Natural killer cell (primary cell): Measurements from ENCODE around the gene AMDHD2. TPM values are rescaled to one million over a fixed set of nuclear protein-coding genes. Genes with fewer than 3 reads are reported as not detected.
"Not testable (repeated sequence)": the region's sequence is repeated elsewhere in the genome, so short reads cannot be mapped to it uniquely, and the experiment has no call there.

Source experiments
- ATAC-seq, 3 donors: fragments of 150-1000 bp in 2 of 3; fragments of 200-7000 bp in 1 of 3; cut with Tn5 transposase; 1 replicate in 1 of 3; 2 replicates in 2 of 3; pipeline ENCODE4 v1.10.0; 2021; ENCODE audit warnings: mild to moderate bottlenecking in 2 of 3, moderate library complexity in 2 of 3
- DNase-seq, 2 donors: peaks; one replicate each; pipeline versions ENCODE4 v3.0.0 to v3.0.0-alpha.2; 2013 to 2021; ENCODE audit warnings: mixed read lengths in 1 of 2
- H3K27ac ChIP-seq: one replicate; pipeline ENCODE4 v1.5.1; 2013; ENCODE audit warnings: mild to moderate bottlenecking, low read length
- H3K27me3 ChIP-seq: one replicate; pipeline ENCODE4 v1.6.1; 2013; ENCODE audit warnings: low read length; ENCODE audit not compliant: control insufficient read depth, insufficient read depth
- H3K36me3 ChIP-seq: one replicate; pipeline ENCODE4 v1.6.1; 2013; ENCODE audit warnings: low read length; ENCODE audit not compliant: control insufficient read depth, insufficient read depth
- H3K4me1 ChIP-seq: one replicate; pipeline ENCODE4 v1.6.1; 2013; ENCODE audit warnings: low read length; ENCODE audit not compliant: control insufficient read depth, insufficient read depth
- H3K4me3 ChIP-seq: one replicate; pipeline ENCODE4 v1.5.1; 2013; ENCODE audit warnings: low read length
- H3K9me3 ChIP-seq: one replicate; pipeline ENCODE4 v1.6.1; 2013; ENCODE audit warnings: low read length; ENCODE audit not compliant: control insufficient read depth, insufficient read depth
- H3K27ac Mint-ChIP-seq, 2 donors: one replicate each; pipeline ENCODE4 v1.8.0; 2022; ENCODE audit warnings: mild to moderate bottlenecking in 2 of 2, mixed read lengths in 2 of 2, moderate library complexity in 1 of 2
- H3K27me3 Mint-ChIP-seq, 2 donors: one replicate each; pipeline ENCODE4 v1.8.0; 2022; ENCODE audit warnings: low read depth in 2 of 2, mixed read lengths in 2 of 2
- H3K36me3 Mint-ChIP-seq: one replicate; pipeline ENCODE4 v1.8.0; 2022; ENCODE audit warnings: mixed read lengths
- H3K4me1 Mint-ChIP-seq, 2 donors: one replicate each; pipeline ENCODE4 v1.8.0; 2022; ENCODE audit warnings: mixed read lengths in 2 of 2
- H3K4me3 Mint-ChIP-seq: one replicate; pipeline ENCODE4 v1.8.0; 2022; ENCODE audit warnings: mild to moderate bottlenecking, moderate library complexity, mixed read lengths
- H3K9me3 Mint-ChIP-seq, 2 donors: one replicate each; pipeline ENCODE4 v1.8.0; 2022; ENCODE audit warnings: mixed read lengths in 2 of 2
- WGBS: methylation state at CpG from one replicate; pipeline ENCODE4 v1.1.7; 2013; ENCODE audit warnings: missing lambda C conversion rate; ENCODE audit not compliant: insufficient coverage; 5-methylcytosine and 5-hydroxymethylcytosine counted together
- intact Hi-C: fragments of 100-400 bp; cut with micrococcal nuclease; formaldehyde crosslinking; loops from one replicate; pipeline ENCODE4 v1.14.2; 2022
- total RNA-seq, 4 donors: library from RNA; stranded (reverse); fragments of 120-200 nt in 1 of 4; gene quantifications; one replicate each; pipeline versions ENCODE4 v1.2.3 to v1.2.4, GENCODE V29; 2013 to 2022

AMDHD2 gene
- total RNA-seq, 3 donors from 2014 or later (not counting 1 experiment from before 2014, with no cell fraction given), result 129 to 162 (median 144) TPM

- H3K9me3 ChIP-seq, ATAC-seq, intact Hi-C loops, H3K36me3 Mint-ChIP-seq, H3K27me3 Mint-ChIP-seq, H3K36me3 ChIP-seq, H3K9me3 Mint-ChIP-seq, H3K4me3 ChIP-seq, H3K27me3 ChIP-seq: not testable (repeated sequence)
- peak overlapping the region; percentile 37 for H3K27ac ChIP-seq
- H3K4me3 Mint-ChIP-seq, result peak overlapping the region; percentile 89
- peak in 1 of 2 donors; percentile 50 for DNase-seq
- H3K27ac Mint-ChIP-seq, result peak overlapping the region in 1 of 2 donors; percentile 37
- peaks cover 33 to 37% of the 10 kb centered on the region in 2 donors for H3K4me1 Mint-ChIP-seq
- H3K4me1 ChIP-seq, result peaks cover 48% of the 10 kb centered on the region
- WGBS, result 51% methylated on average over 13 of the region's 14 CpGs
Observed at GRCh38 chr16:2539845-2540458, 19.8 kb downstream of the AMDHD2 start.

DNA sequence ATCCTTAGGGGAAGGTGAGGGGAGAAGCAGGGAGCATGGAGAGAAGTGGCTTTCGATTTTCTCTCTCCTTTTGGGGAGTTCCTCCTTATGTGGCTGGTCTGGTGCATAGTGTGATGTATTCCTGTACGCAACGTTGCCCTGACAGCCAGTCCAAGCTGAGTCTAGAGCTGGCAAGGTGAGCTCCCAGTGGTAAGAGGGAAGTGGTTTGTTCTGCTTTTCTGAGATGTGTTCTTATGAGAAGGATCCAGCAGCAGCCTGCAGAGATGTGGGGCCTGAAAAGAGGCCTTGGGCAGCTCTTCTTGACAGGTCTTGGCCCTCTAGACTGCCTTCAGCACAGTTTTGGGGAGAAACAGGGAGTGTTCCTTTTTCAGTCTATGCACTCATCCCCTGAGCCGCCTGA, 20.7 kb downstream of the AMDHD2 start:
- Histone ChIP-seq H3K4me1 (peaks cover 46% of the 10 kb centered on the region), H3K27ac (peak overlapping the region; percentile 37)
- DNase-seq, H3K4me3 ChIP-seq, H3K36me3 ChIP-seq, intact Hi-C loops, ATAC-seq, H3K27me3 Mint-ChIP-seq, H3K9me3 ChIP-seq, H3K9me3 Mint-ChIP-seq, H3K36me3 Mint-ChIP-seq, H3K27me3 ChIP-seq: not testable (repeated sequence)
- 57% methylated on average over 1 of the region's 4 CpGs for WGBS
- Mint-ChIP-seq H3K4me3 (peak overlapping the region; percentile 42), H3K27ac (peak overlapping the region; percentile 76), H3K4me1 (peaks cover 37 to 39% of the 10 kb centered on the region in 2 donors)

GRCh38 chr16:2541409-2541808, 21.2 kb downstream of the AMDHD2 start:
- H3K9me3 ChIP-seq, H3K36me3 ChIP-seq, H3K4me3 Mint-ChIP-seq, H3K4me3 ChIP-seq, H3K27me3 ChIP-seq, H3K27me3 Mint-ChIP-seq, H3K9me3 Mint-ChIP-seq, ATAC-seq, H3K36me3 Mint-ChIP-seq, DNase-seq, intact Hi-C loops, H3K27ac ChIP-seq: not testable (repeated sequence)
- H3K4me1 Mint-ChIP-seq, result peaks cover 35 to 39% of the 10 kb centered on the region in 2 donors
- WGBS, result 45% methylated on average over 5 of the region's 6 CpGs
- H3K4me1 ChIP-seq, result peaks cover 41% of the 10 kb centered on the region
- peak overlapping the region; percentile 76 for H3K27ac Mint-ChIP-seq

DNA sequence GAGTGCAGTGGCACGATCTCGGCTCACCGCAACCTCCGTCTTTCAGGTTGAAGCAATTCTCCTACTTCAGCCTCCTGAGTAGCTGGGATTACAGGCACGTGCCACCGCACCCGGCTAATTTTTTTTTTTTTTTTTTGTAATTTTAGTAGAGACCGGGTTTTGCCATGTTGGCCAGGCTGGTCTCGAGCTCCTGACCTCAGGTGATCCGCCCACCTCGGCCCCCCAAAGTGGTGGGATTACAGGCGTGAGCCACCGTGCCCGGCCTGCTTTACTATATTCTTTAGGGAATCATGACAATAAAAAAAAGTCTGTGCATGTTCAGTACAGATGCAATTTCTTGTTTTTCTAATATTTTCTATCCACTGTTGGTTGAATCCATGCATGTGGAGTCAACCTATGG, 23.6 kb downstream of the AMDHD2 start:
- intact Hi-C loops, H3K4me3 Mint-ChIP-seq, H3K4me3 ChIP-seq, H3K9me3 ChIP-seq, H3K27me3 ChIP-seq, H3K9me3 Mint-ChIP-seq, H3K27ac Mint-ChIP-seq, H3K27me3 Mint-ChIP-seq, DNase-seq, H3K27ac ChIP-seq, H3K36me3 ChIP-seq, ATAC-seq, H3K36me3 Mint-ChIP-seq: not testable (repeated sequence)
- WGBS, result 96% methylated on average over 11 of the region's 14 CpGs
- H3K4me1 ChIP-seq, result peaks cover 28% of the 10 kb centered on the region
- peaks cover 22 to 31% of the 10 kb centered on the region in 2 donors for H3K4me1 Mint-ChIP-seq

DNA sequence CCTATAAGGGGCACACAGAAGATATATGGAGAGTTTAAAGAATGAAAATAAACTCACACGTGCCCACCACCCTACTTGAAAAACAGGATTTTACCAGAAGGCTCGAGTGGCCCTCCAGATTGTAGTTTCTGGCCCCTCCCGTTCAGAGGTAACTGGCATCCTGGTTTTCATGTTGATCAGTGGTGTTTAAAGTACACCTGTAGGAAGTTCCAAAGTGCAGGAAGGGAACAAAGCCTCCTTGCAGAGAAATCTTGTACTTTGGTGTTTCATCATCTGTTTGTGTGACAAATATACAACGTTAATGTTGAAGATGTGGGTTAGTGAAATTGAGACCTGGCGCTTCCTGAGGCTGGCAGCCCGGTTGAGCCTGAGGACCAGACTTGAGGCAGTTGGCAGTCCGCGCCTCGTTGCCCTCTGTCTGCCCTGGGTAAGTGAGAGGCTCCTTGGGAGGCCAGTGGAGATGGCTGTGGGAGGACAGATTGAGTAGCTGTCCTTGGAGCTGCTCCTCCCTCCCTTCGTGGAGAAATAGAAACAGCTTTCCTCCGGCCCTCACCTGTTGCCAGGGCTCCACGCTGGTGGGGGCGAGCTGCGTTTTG, 30.2 kb downstream of the AMDHD2 start:
- H3K27ac ChIP-seq, DNase-seq, ATAC-seq, H3K4me1 Mint-ChIP-seq, H3K27me3 Mint-ChIP-seq, H3K4me3 Mint-ChIP-seq, H3K36me3 Mint-ChIP-seq, H3K9me3 Mint-ChIP-seq, H3K27me3 ChIP-seq, H3K4me1 ChIP-seq, H3K27ac Mint-ChIP-seq, intact Hi-C loops, H3K4me3 ChIP-seq, H3K9me3 ChIP-seq, H3K36me3 ChIP-seq: not testable (repeated sequence)
- WGBS, result no CpG with 5 or more reads among the region's 14 CpGs

GRCh38 chr16:2551420-2551889, 31.3 kb downstream of the AMDHD2 start:
- H3K9me3 ChIP-seq, DNase-seq, ATAC-seq, intact Hi-C loops, H3K36me3 ChIP-seq, H3K27me3 ChIP-seq, H3K27ac ChIP-seq, H3K4me1 ChIP-seq, H3K4me1 Mint-ChIP-seq, H3K4me3 ChIP-seq, H3K36me3 Mint-ChIP-seq, H3K9me3 Mint-ChIP-seq, H3K4me3 Mint-ChIP-seq, H3K27ac Mint-ChIP-seq, H3K27me3 Mint-ChIP-seq: not testable (repeated sequence)
- WGBS, result 83% methylated on average over 12 of the region's 17 CpGs

- H3K36me3 ChIP-seq, H3K36me3 Mint-ChIP-seq, H3K27ac ChIP-seq, H3K4me1 ChIP-seq, H3K4me3 ChIP-seq, H3K4me1 Mint-ChIP-seq, H3K9me3 Mint-ChIP-seq, H3K27me3 ChIP-seq, intact Hi-C loops, H3K4me3 Mint-ChIP-seq, H3K9me3 ChIP-seq, ATAC-seq, H3K27me3 Mint-ChIP-seq, DNase-seq, H3K27ac Mint-ChIP-seq: not testable (repeated sequence)
- WGBS, result no CpG with 5 or more reads among the region's 13 CpGs
Observed at GRCh38 chr16:2554709-2555425, 34.7 kb downstream of the AMDHD2 start.
